RPMI7951 (cell line): Measurements from ENCODE around the gene CLDN11. TPM values are rescaled to one million over a fixed set of nuclear protein-coding genes. Genes with fewer than 3 reads are reported as not detected.

Source experiments
- DNase-seq: peaks from one replicate; pipeline ENCODE4 v3.0.0-alpha.2; 2012; ENCODE audit warnings: low read depth
- total RNA-seq: library from RNA; depleted of rRNA; stranded (reverse); fragments of >200 nt; shearing (Covaris generic); gene quantifications from 2 replicates; pipeline ENCODE4 v1.2.3, GENCODE V29; 2014

CLDN11 gene
- total RNA-seq, 1 experiment from 2014 or later, result 34.4 TPM

GRCh38 chr3:170426240-170426797 is 7.7 kb downstream of the CLDN11 start:
- DNase-seq, result peak; percentile 95

- no peak for DNase-seq
Measured at GRCh38 chr3:170428095-170428494, 9.4 kb downstream of the CLDN11 start.

GRCh38 chr3:170429050-170429449 is 10.4 kb downstream of the CLDN11 start:
- DNase-seq, result peak; percentile 95

- DNase-seq, result no peak
Measured at GRCh38 chr3:170431054-170431453, 12.4 kb downstream of the CLDN11 start.

GRCh38 chr3:170432416-170432815 is 13.7 kb downstream of the CLDN11 start:
- no peak for DNase-seq

- no peak for DNase-seq
Measured at GRCh38 chr3:170436697-170437096, 18.0 kb downstream of the CLDN11 start.

- DNase-seq, result no peak
Measured at GRCh38 chr3:170437176-170437575, 18.5 kb downstream of the CLDN11 start.

- DNase-seq, result peak; percentile 24
Measured at GRCh38 chr3:170437696-170438407, 19.2 kb downstream of the CLDN11 start.

- no peak for DNase-seq
Measured at GRCh38 chr3:170438836-170439235, 20.2 kb downstream of the CLDN11 start.

- peak; percentile 77 for DNase-seq
Measured at GRCh38 chr3:170440344-170440743, 21.7 kb downstream of the CLDN11 start.

- DNase-seq, result no peak
Measured at GRCh38 chr3:170441412-170441811, 22.7 kb downstream of the CLDN11 start.

GRCh38 chr3:170442947-170443346 is 24.3 kb downstream of the CLDN11 start:
- DNase-seq, result no peak

GRCh38 chr3:170443457-170443856 is 24.8 kb downstream of the CLDN11 start:
- no peak for DNase-seq

GRCh38 chr3:170448584-170448983 is 29.9 kb downstream of the CLDN11 start:
- peak; percentile 58 for DNase-seq

- DNase-seq, result no peak
Measured at GRCh38 chr3:170450039-170450438, 31.4 kb downstream of the CLDN11 start.

- no peak for DNase-seq
Measured at GRCh38 chr3:170454509-170454908, 35.8 kb downstream of the CLDN11 start.

GRCh38 chr3:170458285-170458684 is 39.6 kb downstream of the CLDN11 start:
- no peak for DNase-seq

GRCh38 chr3:170463011-170463410 is 44.3 kb downstream of the CLDN11 start:
- DNase-seq, result no peak

GRCh38 chr3:170465955-170466354 is 47.3 kb downstream of the CLDN11 start:
- no peak for DNase-seq

GRCh38 chr3:170467007-170467406 is 48.3 kb downstream of the CLDN11 start:
- no peak for DNase-seq

- DNase-seq, result no peak
Measured at GRCh38 chr3:170467571-170468147, 49.0 kb downstream of the CLDN11 start.

- peak; percentile 70 for DNase-seq
Measured at GRCh38 chr3:170469151-170470062, 50.7 kb downstream of the CLDN11 start.
